SK-N-SH treated with all-trans-retinoic acid at 6 μM for 48 hours (cell line): ENCODE measurements around the gene NDUFB7.
"Not testable (repeated sequence)": the region's sequence is repeated elsewhere in the genome, so short reads cannot be mapped to it uniquely, and the experiment has no call there.

Source experiments
- ARNTL ChIP-seq: fragments of 450-650 bp; formaldehyde crosslinking; IDR thresholded peaks from 2 replicates; pipeline ENCODE4 v1.5.0; 2020; ENCODE audit warnings: low read depth, mild to moderate bottlenecking, moderate library complexity, borderline replicate concordance
- BACH2 ChIP-seq: fragments of 250-450 bp; sonication (Bioruptor Pico); IDR thresholded peaks from 2 replicates; pipeline ENCODE4 v1.9.0; 2021; ENCODE audit warnings: mild to moderate bottlenecking, borderline replicate concordance
- TOX ChIP-seq: fragments of 250-450 bp; sonication (Bioruptor Pico); IDR thresholded peaks from 2 replicates; pipeline ENCODE4 v1.8.0; 2021; ENCODE audit warnings: mild to moderate bottlenecking, moderate library complexity, borderline replicate concordance
- ZFP30 ChIP-seq: fragments of 450-650 bp; formaldehyde crosslinking; IDR thresholded peaks from 2 replicates; pipeline ENCODE4 v1.5.0; 2022; ENCODE audit warnings: mild to moderate bottlenecking, moderate library complexity

GRCh38 chr19:14613399-14614098 lies 41.7 kb upstream of the NDUFB7 start:
- TF ChIP-seq TOX, ZFP30, ARNTL, BACH2 (CRISPR knock-in tag): not testable (repeated sequence)
